GM23338 (cell line): Measurements from ENCODE around the gene PARP3. TPM values are rescaled to one million over a fixed set of nuclear protein-coding genes. Genes with fewer than 3 reads are reported as not detected.

Experiments used
- ATAC-seq: fragments of 200-7000 bp; cut with Tn5 transposase; 3 replicates; pipeline ENCODE4 v1.9.1; 2020
- DNase-seq: peaks from one replicate; pipeline ENCODE4 v3.0.0-alpha.2; 2015; ENCODE audit warnings: low spot score
- H2AFZ ChIP-seq: fragments of 200-600 bp; sonication (generic); 2 replicates; pipeline ENCODE4 v1.8.0; 2016; ENCODE audit warnings: antibody characterized with exemption, mild to moderate bottlenecking, moderate library complexity
- H3F3A ChIP-seq: fragments of 200-600 bp; sonication (generic); replicated peaks from 2 replicates; pipeline ENCODE4 v1.8.0; 2017; ENCODE audit warnings: antibody characterized with exemption, mixed run types, low read depth
- H3K27ac ChIP-seq: fragments of 200-600 bp; sonication (generic); 2 replicates; pipeline ENCODE4 v1.6.1; 2016; ENCODE audit warnings: low read depth
- H3K27me3 ChIP-seq: fragments of 200-600 bp; sonication (generic); 2 replicates; pipeline ENCODE4 v1.8.0; 2016; ENCODE audit warnings: mild to moderate bottlenecking, mixed run types, moderate library complexity; ENCODE audit not compliant: insufficient read depth
- H3K36me3 ChIP-seq: fragments of 200-600 bp; sonication (generic); 2 replicates; pipeline ENCODE4 v1.8.0; 2016; ENCODE audit warnings: mild to moderate bottlenecking; ENCODE audit not compliant: insufficient read depth
- H3K4me1 ChIP-seq: fragments of 200-600 bp; sonication (generic); 2 replicates; pipeline ENCODE4 v1.8.0; 2016; ENCODE audit warnings: mild to moderate bottlenecking, moderate library complexity; ENCODE audit not compliant: insufficient read depth
- H3K4me2 ChIP-seq: fragments of 200-600 bp; sonication (generic); 2 replicates; pipeline ENCODE4 v1.7.1; 2017; ENCODE audit warnings: mixed run types
- H3K4me3 ChIP-seq: fragments of 200-600 bp; sonication (generic); 2 replicates; pipeline ENCODE4 v1.6.1; 2016; ENCODE audit warnings: mixed run types
- H3K79me2 ChIP-seq: fragments of 200-600 bp; sonication (generic); replicated peaks from 2 replicates; pipeline ENCODE4 v1.8.0; 2017; ENCODE audit warnings: mild to moderate bottlenecking; ENCODE audit not compliant: insufficient read depth
- H3K9me2 ChIP-seq: fragments of 200-600 bp; sonication (generic); 2 replicates; pipeline ENCODE4 v1.8.0; 2017; ENCODE audit not compliant: insufficient read depth
- H4K20me1 ChIP-seq: fragments of 200-600 bp; sonication (generic); replicated peaks from 2 replicates; pipeline ENCODE4 v1.8.0; 2017; ENCODE audit warnings: mild to moderate bottlenecking; ENCODE audit not compliant: insufficient read depth
- H3K27ac Mint-ChIP-seq: 2 replicates; pipeline ENCODE4 v1.8.0; 2020; ENCODE audit warnings: inconsistent platforms, mild to moderate bottlenecking, moderate library complexity, mixed read lengths
- H3K27me3 Mint-ChIP-seq: 3 replicates; pipeline ENCODE4 v1.8.0; 2022; ENCODE audit warnings: low read depth, mild to moderate bottlenecking, moderate library complexity, mixed read lengths, inconsistent platforms; ENCODE audit not compliant: insufficient read depth, poor library complexity
- H3K36me3 Mint-ChIP-seq: 3 replicates; pipeline ENCODE4 v1.8.0; 2021; ENCODE audit warnings: low read depth, mild to moderate bottlenecking, inconsistent platforms, moderate library complexity, mixed read lengths
- H3K4me1 Mint-ChIP-seq: 3 replicates; pipeline ENCODE4 v1.8.0; 2020; ENCODE audit warnings: mild to moderate bottlenecking, inconsistent platforms, mixed read lengths
- H3K4me3 Mint-ChIP-seq: 3 replicates; pipeline ENCODE4 v1.8.0; 2021; ENCODE audit warnings: moderate library complexity, mild to moderate bottlenecking, inconsistent platforms, mixed read lengths
- H3K9me3 Mint-ChIP-seq: 3 replicates; pipeline ENCODE4 v1.8.0; 2020; ENCODE audit warnings: moderate library complexity, mild to moderate bottlenecking, inconsistent platforms, mixed read lengths
- CREB1 ChIP-seq: fragments of 250-450 bp; sonication (Bioruptor Pico); IDR thresholded peaks from 2 replicates; pipeline ENCODE4 v1.5.0; 2020; ENCODE audit warnings: low read depth, mild to moderate bottlenecking, moderate library complexity
- EZH2phosphoT487 ChIP-seq: fragments of 200-600 bp; sonication (generic); IDR thresholded peaks from one replicate; pipeline ENCODE4 v1.8.1; 2018; ENCODE audit warnings: antibody characterized with exemption; ENCODE audit not compliant: unreplicated experiment
- JUNB ChIP-seq: IDR thresholded peaks from one replicate; pipeline ENCODE4 v1.6.1; 2016; ENCODE audit warnings: antibody characterized with exemption; ENCODE audit not compliant: unreplicated experiment
- NANOG ChIP-seq: IDR thresholded peaks from 2 replicates; pipeline ENCODE4 v1.6.1; 2016; ENCODE audit warnings: antibody characterized with exemption, borderline replicate concordance
- STAT1 ChIP-seq: IDR thresholded peaks from one replicate; pipeline ENCODE4 v1.6.1; 2016; ENCODE audit warnings: antibody characterized with exemption; ENCODE audit not compliant: unreplicated experiment
- ZNF114 ChIP-seq: fragments of 250-450 bp; sonication (Bioruptor Pico); IDR thresholded peaks from 2 replicates; pipeline ENCODE4 v1.5.0; 2020; ENCODE audit warnings: mild to moderate bottlenecking, moderate library complexity
- ZNF331 ChIP-seq: fragments of 250-450 bp; sonication (Bioruptor Pico); IDR thresholded peaks from 2 replicates; pipeline ENCODE4 v1.5.0; 2020; ENCODE audit warnings: low read depth, mild to moderate bottlenecking, moderate library complexity
- polyA plus RNA-seq: library from polyadenylated mRNA; unstranded; fragments of >200 nt; fragmentation: Nextera tagmentation; extraction: Ambion mirVana; gene quantifications from 2 replicates; pipeline ENCODE4 v1.2.1, GENCODE V29; 2016
- total RNA-seq: library from RNA; depleted of rRNA; stranded (reverse); fragments of >200 nt; shearing (Covaris generic); gene quantifications from 2 replicates; pipeline ENCODE4 v1.2.3, GENCODE V29; 2014
- TF ChIP-seq, protein P1 (sequence below), 2 experiments: fragments of 200-600 bp in 1 of 2; sonication (generic) in 1 of 2; conservative IDR thresholded peaks; 2 replicates each; pipeline versions ENCODE4 v1.5.1 to v1.6.1; 2016 to 2017; ENCODE audit warnings: antibody characterized with exemption in 2 of 2, low read depth in 2 of 2, mild to moderate bottlenecking in 2 of 2, moderate library complexity in 1 of 2
- TF ChIP-seq, protein P2 (sequence below): fragments of 250-450 bp; sonication (Bioruptor Pico); IDR thresholded peaks from 2 replicates; pipeline ENCODE4 v1.5.0; 2020; ENCODE audit warnings: mild to moderate bottlenecking, moderate library complexity

Gene PARP3
- total and polyA plus RNA-seq, 2 experiments from 2014 or later: 0.76 to 1.1 TPM

DNA sequence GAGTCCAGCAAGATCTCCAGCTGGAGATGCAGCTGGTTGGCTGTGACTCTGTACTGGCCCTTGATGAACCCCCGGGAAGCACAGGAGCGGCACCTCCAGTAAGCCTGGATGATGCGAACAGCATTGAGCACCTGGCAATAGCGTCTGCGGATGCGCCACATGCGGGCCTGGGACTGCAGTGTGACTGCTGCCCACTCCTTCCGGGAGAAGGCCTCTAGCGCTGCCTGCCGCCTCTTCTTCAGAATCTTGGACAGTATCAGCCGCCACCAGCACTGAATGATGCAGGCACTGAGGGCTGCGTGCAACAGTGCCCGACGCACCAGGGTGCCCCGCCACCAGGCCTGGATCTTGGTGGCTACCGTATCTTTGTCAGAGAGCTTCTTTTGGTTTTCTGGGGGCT, 47.2 kb upstream of the PARP3 start:
- Mint-ChIP-seq H3K4me1 (peaks cover 5% of the 10 kb centered on the region), H3K9me3 (peaks cover 17% of the 10 kb centered on the region; the same call in 2 of the 3 replicates), H3K4me3 (no peak overlapping the region), H3K27ac (no peak overlapping the region), H3K36me3 (0 out of 3 replicates have a peak, but pooled peaks cover 3% of the 10 kb centered on the region), H3K27me3 (no peaks in the 10 kb centered on the region)
- no peaks in the 10 kb centered on the region for H3F3A ChIP-seq
- no peaks in the 10 kb centered on the region for H3K27me3 ChIP-seq
- H3K27ac ChIP-seq: no peak overlapping the region
- no peak overlapping the region for H3K4me2 ChIP-seq
- TF ChIP-seq, protein P1, sequence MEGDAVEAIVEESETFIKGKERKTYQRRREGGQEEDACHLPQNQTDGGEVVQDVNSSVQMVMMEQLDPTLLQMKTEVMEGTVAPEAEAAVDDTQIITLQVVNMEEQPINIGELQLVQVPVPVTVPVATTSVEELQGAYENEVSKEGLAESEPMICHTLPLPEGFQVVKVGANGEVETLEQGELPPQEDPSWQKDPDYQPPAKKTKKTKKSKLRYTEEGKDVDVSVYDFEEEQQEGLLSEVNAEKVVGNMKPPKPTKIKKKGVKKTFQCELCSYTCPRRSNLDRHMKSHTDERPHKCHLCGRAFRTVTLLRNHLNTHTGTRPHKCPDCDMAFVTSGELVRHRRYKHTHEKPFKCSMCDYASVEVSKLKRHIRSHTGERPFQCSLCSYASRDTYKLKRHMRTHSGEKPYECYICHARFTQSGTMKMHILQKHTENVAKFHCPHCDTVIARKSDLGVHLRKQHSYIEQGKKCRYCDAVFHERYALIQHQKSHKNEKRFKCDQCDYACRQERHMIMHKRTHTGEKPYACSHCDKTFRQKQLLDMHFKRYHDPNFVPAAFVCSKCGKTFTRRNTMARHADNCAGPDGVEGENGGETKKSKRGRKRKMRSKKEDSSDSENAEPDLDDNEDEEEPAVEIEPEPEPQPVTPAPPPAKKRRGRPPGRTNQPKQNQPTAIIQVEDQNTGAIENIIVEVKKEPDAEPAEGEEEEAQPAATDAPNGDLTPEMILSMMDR (conservative IDR thresholded peaks at IDR 0.05; ENCODE audit: low read depth in 2 of 2): 0 out of 4 replicates have a peak, but pooled peaks of 1 of the 2 experiments have one; percentile 22
- TF ChIP-seq ZNF114: no peak
- no peaks in the 10 kb centered on the region for H4K20me1 ChIP-seq
- H3K36me3 ChIP-seq: no peaks in the 10 kb centered on the region
- no peaks in the 10 kb centered on the region for H3K79me2 ChIP-seq
- no peak overlapping the region for H2AFZ ChIP-seq
- no peaks in the 10 kb centered on the region for H3K4me1 ChIP-seq
- H3K9me2 ChIP-seq: no peaks in the 10 kb centered on the region; the same call in 1 of the 2 replicates
- DNase-seq (no peak), ATAC-seq (no peak)
- no peak overlapping the region for H3K4me3 ChIP-seq

DNA sequence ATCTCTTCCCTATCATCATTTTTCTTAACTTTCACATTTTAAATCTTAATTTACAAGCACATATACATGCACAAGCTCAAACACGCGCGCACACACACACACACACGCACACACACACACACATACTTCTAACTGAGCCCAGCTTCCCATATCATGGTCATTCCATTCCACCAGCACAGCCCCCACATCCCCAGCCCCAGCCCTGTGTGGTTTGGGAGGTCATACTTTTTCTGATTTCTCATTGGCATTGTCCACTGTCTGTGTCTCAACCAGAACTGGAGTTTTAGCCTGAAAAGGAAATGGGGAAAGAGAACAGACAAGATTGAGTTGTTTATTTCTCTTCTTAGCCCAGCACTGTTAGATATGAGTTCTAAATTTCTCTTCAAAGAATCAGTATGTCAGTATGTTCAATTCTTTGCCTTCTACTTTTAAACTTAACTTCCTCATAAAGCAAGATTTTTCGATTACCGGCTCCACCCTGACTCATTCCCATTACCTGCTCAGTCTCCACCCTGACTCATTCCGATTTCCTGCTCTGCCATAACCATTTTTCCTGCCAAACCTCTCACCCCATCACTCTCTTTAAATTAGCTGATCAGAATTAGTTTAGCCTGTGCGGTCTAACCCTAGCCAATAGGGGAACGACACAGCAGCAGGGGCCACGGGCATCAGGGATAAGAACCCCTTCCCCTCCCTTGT, 45.4 kb upstream of the PARP3 start:
- peaks cover 14% of the 10 kb centered on the region for H3K4me1 Mint-ChIP-seq
- no peak overlapping the region for H3K27ac Mint-ChIP-seq
- DNase-seq (no peak), ATAC-seq (no peak)
- Histone ChIP-seq H3K36me3 (no peaks in the 10 kb centered on the region), H3K9me2 (no peaks in the 10 kb centered on the region; the same call in 1 of the 2 replicates), H3K27ac (no peak overlapping the region), H3K27me3 (no peaks in the 10 kb centered on the region), H4K20me1 (no peaks in the 10 kb centered on the region), H3K4me1 (peaks cover 7% of the 10 kb centered on the region; the same call in 1 of the 2 replicates), H3K4me3 (no peak overlapping the region), H3K4me2 (no peak overlapping the region), H2AFZ (no peak overlapping the region), H3F3A (no peaks in the 10 kb centered on the region), H3K79me2 (no peaks in the 10 kb centered on the region)
- 0 out of 3 replicates have a peak, but pooled peaks cover 3% of the 10 kb centered on the region for H3K36me3 Mint-ChIP-seq
- no peak overlapping the region for H3K4me3 Mint-ChIP-seq
- H3K9me3 Mint-ChIP-seq: peaks cover 17% of the 10 kb centered on the region; the same call in 2 of the 3 replicates
- H3K27me3 Mint-ChIP-seq: no peaks in the 10 kb centered on the region
- no peak for TF ChIP-seq NANOG
- no peak for TF ChIP-seq EZH2phosphoT487
- TF ChIP-seq, protein P2, sequence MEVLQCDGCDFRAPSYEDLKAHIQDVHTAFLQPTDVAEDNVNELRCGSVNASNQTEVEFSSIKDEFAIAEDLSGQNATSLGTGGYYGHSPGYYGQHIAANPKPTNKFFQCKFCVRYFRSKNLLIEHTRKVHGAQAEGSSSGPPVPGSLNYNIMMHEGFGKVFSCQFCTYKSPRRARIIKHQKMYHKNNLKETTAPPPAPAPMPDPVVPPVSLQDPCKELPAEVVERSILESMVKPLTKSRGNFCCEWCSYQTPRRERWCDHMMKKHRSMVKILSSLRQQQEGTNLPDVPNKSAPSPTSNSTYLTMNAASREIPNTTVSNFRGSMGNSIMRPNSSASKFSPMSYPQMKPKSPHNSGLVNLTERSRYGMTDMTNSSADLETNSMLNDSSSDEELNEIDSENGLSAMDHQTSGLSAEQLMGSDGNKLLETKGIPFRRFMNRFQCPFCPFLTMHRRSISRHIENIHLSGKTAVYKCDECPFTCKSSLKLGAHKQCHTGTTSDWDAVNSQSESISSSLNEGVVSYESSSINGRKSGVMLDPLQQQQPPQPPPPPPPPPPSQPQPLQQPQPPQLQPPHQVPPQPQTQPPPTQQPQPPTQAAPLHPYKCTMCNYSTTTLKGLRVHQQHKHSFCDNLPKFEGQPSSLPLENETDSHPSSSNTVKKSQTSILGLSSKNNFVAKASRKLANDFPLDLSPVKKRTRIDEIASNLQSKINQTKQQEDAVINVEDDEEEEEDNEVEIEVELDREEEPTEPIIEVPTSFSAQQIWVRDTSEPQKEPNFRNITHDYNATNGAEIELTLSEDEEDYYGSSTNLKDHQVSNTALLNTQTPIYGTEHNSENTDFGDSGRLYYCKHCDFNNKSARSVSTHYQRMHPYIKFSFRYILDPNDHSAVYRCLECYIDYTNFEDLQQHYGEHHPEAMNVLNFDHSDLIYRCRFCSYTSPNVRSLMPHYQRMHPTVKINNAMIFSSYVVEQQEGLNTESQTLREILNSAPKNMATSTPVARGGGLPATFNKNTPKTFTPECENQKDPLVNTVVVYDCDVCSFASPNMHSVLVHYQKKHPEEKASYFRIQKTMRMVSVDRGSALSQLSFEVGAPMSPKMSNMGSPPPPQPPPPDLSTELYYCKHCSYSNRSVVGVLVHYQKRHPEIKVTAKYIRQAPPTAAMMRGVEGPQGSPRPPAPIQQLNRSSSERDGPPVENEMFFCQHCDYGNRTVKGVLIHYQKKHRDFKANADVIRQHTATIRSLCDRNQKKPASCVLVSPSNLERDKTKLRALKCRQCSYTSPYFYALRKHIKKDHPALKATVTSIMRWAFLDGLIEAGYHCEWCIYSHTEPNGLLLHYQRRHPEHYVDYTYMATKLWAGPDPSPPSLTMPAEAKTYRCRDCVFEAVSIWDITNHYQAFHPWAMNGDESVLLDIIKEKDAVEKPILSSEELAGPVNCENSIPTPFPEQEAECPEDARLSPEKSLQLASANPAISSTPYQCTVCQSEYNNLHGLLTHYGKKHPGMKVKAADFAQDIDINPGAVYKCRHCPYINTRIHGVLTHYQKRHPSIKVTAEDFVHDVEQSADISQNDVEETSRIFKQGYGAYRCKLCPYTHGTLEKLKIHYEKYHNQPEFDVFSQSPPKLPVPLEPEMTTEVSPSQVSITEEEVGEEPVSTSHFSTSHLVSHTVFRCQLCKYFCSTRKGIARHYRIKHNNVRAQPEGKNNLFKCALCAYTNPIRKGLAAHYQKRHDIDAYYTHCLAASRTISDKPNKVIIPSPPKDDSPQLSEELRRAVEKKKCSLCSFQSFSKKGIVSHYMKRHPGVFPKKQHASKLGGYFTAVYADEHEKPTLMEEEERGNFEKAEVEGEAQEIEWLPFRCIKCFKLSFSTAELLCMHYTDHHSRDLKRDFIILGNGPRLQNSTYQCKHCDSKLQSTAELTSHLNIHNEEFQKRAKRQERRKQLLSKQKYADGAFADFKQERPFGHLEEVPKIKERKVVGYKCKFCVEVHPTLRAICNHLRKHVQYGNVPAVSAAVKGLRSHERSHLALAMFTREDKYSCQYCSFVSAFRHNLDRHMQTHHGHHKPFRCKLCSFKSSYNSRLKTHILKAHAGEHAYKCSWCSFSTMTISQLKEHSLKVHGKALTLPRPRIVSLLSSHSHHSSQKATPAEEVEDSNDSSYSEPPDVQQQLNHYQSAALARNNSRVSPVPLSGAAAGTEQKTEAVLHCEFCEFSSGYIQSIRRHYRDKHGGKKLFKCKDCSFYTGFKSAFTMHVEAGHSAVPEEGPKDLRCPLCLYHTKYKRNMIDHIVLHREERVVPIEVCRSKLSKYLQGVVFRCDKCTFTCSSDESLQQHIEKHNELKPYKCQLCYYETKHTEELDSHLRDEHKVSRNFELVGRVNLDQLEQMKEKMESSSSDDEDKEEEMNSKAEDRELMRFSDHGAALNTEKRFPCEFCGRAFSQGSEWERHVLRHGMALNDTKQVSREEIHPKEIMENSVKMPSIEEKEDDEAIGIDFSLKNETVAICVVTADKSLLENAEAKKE (CRISPR knock-in tag): no peak
- no peak for TF ChIP-seq CREB1 (CRISPR knock-in tag)
- no peak for TF ChIP-seq ZNF331
- TF ChIP-seq, protein P1 (conservative IDR thresholded peaks at IDR 0.05; ENCODE audit: low read depth in 2 of 2): no peak
- no peak for TF ChIP-seq STAT1
- no peak for TF ChIP-seq JUNB
